GM18907 (cell line): ENCODE measurements around the gene INTS4.
"Not testable (repeated sequence)": the region's sequence is repeated elsewhere in the genome, so short reads cannot be mapped to it uniquely, and the experiment has no call there.

Source experiments
- ATAC-seq: cut with Tn5 transposase; IDR thresholded peaks from one replicate; pipeline ENCODE4 v1.9.1; 2021; ENCODE audit warnings: mild to moderate bottlenecking, moderate library complexity; ENCODE audit not compliant: unreplicated experiment

Gene INTS4

DNA sequence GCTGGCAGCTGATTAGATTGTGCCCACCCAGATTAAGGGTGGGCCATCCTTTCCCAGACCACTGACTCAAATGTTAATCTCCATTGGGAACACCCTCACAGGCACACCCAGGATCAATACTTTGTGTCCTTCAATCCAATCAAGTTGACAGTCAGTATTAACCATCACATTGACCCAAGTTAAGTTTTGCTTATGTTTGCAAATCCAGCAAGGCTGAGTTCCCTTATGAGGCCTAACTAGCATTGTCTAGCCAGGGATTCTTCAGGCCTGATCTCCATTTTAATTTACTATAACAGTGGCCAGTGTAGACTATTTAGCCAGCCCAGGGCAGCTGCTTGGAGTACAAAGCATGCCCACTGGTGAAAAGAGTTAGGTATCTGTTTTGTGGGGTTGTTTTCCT lies 30.9 kb upstream of the INTS4 start:
- no peak for ATAC-seq

DNA sequence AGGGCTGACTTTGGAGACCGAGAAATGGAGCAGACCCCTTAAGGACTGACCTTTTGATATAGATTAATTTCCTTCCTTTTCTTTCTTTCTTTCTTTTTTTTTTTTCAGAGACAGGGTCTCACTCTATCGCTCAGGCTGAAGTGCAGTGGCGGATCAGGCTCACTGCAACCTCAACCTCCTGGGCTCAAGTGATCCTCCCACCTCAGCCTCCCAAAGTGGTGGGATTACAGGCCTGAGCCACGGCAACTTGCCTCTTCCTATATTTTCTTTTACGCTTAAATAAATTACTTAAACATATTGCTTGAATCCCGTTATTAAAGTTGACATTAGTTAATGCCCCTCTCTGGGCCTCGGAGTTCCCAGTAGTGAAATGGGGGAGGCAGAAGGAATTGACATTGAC lies 29.0 kb upstream of the INTS4 start:
- ATAC-seq: no peak

DNA sequence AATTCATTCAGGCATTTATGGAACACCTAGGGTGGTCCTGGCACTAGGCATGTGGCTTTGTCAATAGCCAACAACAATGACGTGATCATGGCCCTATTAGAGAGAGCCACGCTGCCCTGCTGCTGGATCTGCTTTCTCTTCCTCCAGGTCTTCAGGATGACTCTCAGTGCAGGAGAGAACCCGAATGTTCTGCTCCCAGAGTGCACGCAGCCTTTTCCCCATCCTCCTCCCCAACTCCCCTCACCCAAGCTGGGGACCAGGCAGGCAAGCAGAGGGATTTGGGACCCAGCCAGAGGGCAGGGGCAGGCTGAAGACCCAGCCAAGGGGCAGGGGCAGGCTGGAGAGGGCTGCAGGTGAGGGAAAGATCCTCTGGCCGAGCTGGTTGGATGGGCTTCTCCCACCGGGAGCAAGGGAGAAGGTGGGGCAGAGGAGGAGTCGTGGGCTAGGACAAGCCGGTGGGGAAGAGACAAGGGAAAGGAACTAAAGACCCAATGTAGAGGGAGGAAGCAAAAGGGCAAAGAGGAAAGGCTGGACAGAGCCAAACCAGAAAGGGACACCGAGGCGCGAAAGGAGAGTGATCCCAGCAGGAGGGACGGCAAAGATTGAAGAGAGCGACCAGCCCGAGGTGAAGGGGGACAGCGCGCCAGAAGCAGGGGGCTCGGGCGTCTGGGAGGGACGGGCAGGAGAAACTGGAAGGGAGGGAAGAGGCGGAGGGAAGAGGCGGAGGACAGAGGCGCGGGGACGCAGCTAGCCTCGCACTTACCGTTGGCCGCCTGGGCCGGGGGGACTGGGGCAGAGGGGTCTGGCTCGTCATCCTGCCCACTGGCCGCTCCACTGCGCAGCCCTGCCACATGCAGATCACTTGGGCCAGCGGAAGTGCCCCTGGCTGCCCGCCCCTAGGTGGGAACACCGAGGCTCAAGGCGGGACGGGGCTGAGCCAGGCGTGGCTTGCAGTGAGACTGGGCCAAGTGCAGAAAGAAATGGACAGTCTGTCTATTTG lies 28.2 kb upstream of the INTS4 start, which contains the start of gene KCTD14:
KCTD14 (minus strand) TSS at position 880 of the 1,000 bp plus-strand sequence; CDS start at position 853, 27 bp downstream.
- no peak for ATAC-seq

- ATAC-seq: no peak
Measured at GRCh38 chr11:78021611-78022010, 27.1 kb upstream of the INTS4 start.

- ATAC-seq: no peak
Measured at GRCh38 chr11:78020246-78020645, 25.8 kb upstream of the INTS4 start.

GRCh38 chr11:78019808-78020207 lies 25.3 kb upstream of the INTS4 start:
- no peak for ATAC-seq

- ATAC-seq: no peak
Measured at GRCh38 chr11:78015878-78016277, 21.4 kb upstream of the INTS4 start.

DNA sequence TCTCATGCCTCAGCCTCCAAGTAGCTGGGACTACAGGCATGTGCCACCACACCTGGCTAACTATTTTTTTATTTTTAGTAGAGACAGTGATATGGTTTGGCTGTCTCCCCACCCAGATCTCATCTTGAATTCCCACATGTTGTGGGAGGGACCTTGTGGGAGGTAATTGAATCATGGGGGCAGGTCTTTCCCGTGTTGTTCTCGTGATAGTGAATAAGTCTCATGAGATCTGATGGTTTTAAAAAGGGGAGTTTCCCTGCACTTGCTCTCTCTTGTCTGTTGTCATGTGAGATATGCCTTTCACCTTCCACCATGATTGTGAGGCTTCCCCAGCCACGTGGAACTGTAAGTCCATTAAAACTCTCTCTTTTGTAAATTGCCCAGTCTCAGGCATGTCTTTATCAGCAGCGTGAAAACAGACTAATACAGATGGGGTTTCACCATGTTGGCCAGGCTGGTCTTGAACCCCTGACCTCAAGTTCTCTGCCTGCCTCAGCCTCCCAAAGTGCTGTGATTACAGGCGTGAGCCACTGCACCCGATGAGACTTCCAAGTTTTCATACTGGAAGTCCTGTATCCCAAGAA lies 20.6 kb upstream of the INTS4 start:
- not testable (repeated sequence) for ATAC-seq

GRCh38 chr11:78011301-78011700 lies 16.8 kb upstream of the INTS4 start:
- ATAC-seq: no peak

DNA sequence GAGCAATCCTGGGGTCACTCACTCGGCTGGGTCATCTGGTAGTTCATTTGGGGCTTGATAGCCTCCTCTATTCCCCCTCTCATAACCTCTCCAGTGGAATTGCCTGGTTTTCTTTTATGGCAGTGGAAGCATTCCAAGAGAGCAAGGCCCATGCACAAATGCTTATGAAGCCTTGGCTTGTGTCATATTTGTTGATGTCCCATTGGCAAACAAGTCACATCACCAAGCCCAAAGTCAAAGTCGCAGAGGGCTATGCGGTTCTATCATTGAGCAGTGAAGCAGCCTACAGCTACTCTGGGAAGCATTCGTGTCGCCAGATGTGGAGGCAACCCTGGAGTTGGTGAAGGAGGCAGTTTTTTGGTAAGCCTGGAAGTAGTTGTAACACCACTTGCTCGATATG lies 16.3 kb upstream of the INTS4 start:
- no peak for ATAC-seq

GRCh38 chr11:78010304-78010703 lies 15.8 kb upstream of the INTS4 start:
- no peak for ATAC-seq

GRCh38 chr11:78009062-78009461 lies 14.6 kb upstream of the INTS4 start:
- ATAC-seq: no peak

DNA sequence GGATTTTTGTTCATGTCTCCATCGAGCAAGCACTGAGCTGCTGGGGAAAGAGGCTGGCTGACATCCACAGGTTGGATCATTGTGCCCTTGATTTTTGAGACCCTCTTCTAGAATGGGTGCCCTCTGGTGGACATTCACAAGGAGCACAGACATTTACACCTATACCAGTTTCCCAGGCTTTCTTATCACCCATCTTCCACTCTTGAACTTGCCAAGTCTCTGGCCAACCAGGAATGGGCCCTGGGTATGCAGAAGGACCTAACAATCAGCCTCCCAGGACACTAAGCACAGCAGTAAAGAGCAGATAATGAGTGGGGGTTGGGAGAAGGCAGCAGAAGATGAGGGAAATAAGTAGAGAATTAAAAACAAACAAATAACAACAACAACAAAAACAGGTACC lies 5.7 kb upstream of the INTS4 start:
- ATAC-seq: peak; percentile 53

- no peak for ATAC-seq
Measured at GRCh38 chr11:77999446-78000030, 5.1 kb upstream of the INTS4 start.

DNA sequence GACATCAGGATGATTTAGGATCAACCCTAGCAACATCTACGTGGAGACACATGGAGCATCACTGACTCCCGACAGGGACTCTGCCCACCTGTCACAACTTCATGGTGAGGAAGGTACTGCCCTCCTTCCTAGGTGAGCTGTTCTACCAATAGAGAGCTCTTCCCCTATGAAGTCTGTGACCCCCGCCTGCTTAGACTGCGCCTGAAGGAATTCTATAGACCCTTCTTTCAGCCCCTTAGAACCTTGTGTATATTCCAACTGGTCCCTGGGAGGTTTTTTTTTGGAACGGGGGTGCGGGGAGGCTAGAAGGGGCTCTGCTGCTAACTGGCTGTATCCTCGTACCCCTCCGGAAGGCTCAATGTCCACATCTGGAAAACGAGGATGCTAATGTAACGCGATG lies 566 bp downstream of the INTS4 start:
- ATAC-seq: no peak

DNA sequence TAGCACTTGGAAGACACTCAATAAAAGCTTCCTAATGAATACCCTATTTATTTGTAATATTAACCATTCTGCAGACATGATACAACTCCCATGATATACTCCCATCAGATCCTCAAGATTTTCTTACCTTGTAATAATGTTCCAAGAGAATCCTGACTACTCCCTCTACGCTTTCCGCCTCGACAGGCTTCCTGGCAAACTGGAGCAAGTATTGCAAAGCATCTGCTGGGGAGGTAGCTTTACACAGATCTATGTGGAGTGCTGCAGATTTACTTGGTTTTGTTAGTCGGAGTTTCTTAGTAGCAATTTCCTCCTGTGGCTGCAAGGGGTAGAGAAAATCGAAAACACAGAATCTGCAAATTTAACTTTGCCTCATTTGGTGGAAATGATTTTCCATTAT lies 3.5 kb downstream of the INTS4 start:
- ATAC-seq: no peak

GRCh38 chr11:77986456-77986855 lies 8.0 kb downstream of the INTS4 start:
- not testable (repeated sequence) for ATAC-seq

- ATAC-seq: no peak
Measured at GRCh38 chr11:77981346-77981947, 13.0 kb downstream of the INTS4 start.

DNA sequence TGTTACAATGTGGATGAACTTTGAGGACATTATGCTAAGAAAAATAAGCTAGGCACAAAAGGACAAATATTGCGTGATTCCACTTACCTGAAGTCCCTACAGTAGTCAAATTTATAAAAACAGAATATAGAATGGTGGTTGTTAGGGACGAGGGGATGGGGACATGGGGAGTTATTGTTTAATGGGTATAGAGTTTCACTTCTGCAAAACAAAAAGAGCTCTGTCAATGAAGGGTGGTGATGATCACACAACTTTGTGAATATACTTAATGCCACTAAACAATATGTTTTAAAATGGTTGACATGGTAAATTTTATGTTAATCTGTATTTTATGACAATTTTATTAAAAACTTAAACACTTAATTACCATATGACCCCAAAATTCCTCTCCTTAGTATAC lies 26.1 kb downstream of the INTS4 start:
- ATAC-seq: peak; percentile 78

DNA sequence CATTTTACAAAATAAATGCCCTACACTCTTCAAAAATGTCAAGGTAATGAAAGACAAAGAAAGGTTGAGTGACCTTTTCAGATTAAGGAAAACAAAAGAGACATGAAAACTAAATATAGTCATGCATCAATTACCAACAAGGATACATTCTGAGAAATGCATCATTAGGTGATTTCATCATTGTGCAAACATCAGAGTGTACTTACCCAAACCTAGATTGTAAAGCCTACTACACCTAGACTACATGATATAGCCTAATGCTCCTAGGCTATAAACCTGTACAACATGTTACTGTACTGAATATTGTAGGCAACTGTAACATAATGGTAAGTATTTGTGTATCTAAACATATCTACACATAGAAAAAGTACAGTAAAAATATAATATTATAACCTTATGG lies 26.7 kb downstream of the INTS4 start:
- no peak for ATAC-seq

DNA sequence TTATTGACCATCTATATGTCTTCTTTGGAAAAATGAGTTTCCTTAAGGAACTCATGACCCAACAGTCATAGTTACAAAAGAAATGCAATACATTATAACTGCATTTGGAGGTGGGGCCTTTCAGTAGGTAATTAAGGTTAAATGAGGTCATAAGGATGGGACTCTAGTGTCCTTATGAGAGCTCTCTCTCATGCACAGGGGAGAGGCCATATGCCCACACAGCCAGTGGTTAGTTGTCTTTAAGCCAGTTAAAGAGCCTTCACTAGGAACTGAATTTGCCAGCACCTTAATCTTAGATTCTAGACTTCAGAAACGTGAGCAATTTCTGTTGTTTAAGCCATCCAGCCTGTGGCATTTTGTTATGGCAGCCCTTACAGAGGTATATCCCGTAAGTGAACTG lies 27.3 kb downstream of the INTS4 start:
- ATAC-seq: no peak
